Fibroblast of the aortic adventitia (primary cell): ENCODE results near the gene VAMP8. TPM values are rescaled to one million over a fixed set of nuclear protein-coding genes. Genes with fewer than 3 reads are reported as not detected.

Source experiments
- DNase-seq: peaks from one replicate; pipeline ENCODE4 v3.0.0-alpha.2; 2010; ENCODE audit warnings: low read depth
- H3K4me3 ChIP-seq: 2 replicates; pipeline ENCODE4 v1.5.1; 2011; ENCODE audit warnings: low read depth, mild to moderate bottlenecking, control low read depth, low read length, moderate library complexity
- total RNA-seq: library from RNA; depleted of rRNA; stranded (reverse); fragments of >200 nt; gene quantifications from 2 replicates; pipeline ENCODE4 v1.2.3, GENCODE V29; 2012; ENCODE audit warnings: low replicate concordance
- TF ChIP-seq, protein P1 (sequence below): IDR thresholded peaks from 2 replicates; pipeline ENCODE4 v1.5.1; 2011; ENCODE audit warnings: mild to moderate bottlenecking, low read length, control low read depth, inconsistent platforms; ENCODE audit not compliant: insufficient read depth

VAMP8 gene
- total RNA-seq, 1 donor: 0.54 TPM

DNA sequence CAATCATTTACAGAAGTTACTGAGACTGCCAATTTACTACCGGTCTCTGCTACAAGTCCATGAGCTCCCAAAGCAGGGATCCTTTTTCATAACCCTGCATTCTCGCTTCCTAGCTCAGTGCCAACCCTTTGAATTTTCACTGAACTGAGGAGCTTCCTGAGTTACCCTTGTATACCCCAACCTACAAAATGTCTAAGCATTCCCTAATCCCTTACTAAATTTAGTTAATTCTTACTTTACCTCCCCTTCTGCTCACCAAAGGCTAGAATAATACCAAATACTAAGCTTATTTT lies 28.8 kb upstream of the VAMP8 start:
- no peak overlapping the region for H3K4me3 ChIP-seq
- no peak for DNase-seq
- TF ChIP-seq, protein P1, sequence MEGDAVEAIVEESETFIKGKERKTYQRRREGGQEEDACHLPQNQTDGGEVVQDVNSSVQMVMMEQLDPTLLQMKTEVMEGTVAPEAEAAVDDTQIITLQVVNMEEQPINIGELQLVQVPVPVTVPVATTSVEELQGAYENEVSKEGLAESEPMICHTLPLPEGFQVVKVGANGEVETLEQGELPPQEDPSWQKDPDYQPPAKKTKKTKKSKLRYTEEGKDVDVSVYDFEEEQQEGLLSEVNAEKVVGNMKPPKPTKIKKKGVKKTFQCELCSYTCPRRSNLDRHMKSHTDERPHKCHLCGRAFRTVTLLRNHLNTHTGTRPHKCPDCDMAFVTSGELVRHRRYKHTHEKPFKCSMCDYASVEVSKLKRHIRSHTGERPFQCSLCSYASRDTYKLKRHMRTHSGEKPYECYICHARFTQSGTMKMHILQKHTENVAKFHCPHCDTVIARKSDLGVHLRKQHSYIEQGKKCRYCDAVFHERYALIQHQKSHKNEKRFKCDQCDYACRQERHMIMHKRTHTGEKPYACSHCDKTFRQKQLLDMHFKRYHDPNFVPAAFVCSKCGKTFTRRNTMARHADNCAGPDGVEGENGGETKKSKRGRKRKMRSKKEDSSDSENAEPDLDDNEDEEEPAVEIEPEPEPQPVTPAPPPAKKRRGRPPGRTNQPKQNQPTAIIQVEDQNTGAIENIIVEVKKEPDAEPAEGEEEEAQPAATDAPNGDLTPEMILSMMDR: no peak

DNA sequence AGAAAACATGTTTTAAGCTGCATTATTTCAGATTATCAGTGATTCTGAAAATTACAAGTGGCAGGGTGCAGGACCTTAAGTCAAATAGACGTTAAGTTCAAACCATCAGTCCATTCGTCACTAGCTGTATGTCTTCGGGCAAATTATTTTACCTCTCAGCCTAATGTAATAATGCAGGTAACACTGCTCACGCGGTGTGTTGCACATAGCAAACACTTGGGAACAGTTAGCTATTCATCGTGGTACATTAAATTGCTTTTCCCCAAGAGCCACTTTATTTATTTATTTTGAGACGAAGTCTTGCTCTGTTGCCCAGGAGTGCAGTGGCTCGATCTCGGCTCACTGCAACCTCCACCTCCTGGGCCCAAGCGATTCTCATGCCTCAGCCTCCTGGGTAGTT lies 28.3 kb upstream of the VAMP8 start:
- no peak overlapping the region for H3K4me3 ChIP-seq
- TF ChIP-seq, protein P1: no peak
- DNase-seq: no peak

DNA sequence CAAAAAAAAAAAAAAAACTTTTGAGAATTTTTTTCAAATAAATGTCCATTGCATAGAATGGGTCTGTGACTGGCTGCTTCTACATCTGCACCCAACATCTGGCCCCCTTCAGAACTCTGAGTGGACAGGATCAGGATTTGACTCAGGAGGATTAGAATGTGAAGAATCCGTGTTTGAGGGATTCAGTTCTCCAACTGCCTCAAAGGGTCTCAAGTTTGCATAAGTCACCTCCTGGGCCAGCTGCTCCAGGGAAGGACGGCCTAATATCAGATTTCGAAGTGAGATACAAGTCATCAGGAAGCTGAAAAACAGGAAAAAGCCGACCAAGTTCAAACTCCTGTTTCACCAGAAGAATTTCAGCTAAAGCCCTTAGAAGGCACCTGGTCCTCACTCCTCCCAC lies 27.6 kb upstream of the VAMP8 start:
- DNase-seq: peak; percentile 95
- TF ChIP-seq, protein P1: no peak
- no peak overlapping the region for H3K4me3 ChIP-seq

DNA sequence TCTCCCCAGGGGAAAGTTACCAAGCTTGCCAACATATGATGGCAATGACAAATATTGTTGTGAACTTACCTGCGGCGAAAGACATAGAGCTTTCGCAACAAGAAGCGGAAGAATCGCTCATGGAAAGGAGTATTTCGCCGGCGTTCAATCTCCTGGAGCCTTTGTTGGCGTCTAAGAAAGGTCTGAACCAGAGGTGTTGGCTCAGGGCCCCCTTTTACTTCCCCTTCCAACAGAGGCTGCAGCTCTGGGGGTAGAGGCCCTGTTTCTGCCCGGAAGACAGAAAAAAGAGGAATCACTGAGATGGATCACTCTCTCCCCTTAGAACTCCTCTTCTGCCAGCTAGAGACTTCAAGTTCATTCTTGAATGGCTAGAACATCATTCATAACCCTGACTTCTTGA lies 26.9 kb upstream of the VAMP8 start:
- TF ChIP-seq, protein P1: no peak
- no peak for DNase-seq
- H3K4me3 ChIP-seq: no peak overlapping the region

DNA sequence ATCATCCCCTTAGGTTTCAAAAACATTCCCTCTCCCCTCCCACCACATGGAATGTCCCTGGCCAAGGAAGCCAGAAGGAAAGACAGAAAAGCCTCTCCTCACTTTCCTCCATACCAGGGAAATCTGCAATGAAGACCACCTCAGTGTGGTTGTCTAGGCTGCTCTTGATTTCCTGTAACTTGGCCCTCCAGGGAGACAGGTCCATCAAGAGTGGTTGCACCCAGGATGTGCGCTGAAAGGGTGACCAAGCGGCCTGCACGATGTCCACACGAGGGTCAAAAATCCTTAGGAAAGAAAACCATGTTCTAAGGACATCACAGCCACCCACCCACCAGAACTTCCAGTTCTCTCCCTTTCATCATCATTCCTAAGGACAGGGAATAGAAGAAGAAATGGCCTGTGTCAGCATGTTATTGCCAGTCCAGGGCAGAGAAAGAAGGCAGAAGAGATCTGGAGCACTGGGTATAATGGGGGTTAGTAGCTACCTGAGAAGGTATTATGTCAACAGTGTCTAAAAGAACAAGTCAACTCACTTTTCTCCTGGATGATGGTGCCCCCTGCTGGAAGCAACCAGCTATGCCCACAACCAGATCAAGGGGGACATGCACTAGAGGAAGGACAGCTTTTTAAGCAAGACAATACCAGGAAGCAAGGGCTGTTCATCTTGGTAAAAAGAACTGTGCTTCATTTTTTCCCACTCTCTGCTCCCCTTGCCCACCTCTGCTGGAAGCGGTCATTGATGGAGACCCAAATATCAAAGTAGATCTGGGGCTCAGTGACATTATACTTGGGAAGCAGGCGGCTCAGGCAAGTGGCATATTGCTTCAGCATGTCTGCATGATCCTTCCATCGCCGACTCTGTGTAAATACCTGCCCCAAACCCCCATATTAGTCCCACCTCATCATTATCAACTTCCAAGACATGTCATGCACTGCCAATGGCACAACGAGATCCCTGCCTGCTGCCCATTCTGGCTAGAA lies 25.4 kb upstream of the VAMP8 start:
- DNase-seq: peak; percentile 83
- no peak overlapping the region for H3K4me3 ChIP-seq
- TF ChIP-seq, protein P1: peak; percentile 90

DNA sequence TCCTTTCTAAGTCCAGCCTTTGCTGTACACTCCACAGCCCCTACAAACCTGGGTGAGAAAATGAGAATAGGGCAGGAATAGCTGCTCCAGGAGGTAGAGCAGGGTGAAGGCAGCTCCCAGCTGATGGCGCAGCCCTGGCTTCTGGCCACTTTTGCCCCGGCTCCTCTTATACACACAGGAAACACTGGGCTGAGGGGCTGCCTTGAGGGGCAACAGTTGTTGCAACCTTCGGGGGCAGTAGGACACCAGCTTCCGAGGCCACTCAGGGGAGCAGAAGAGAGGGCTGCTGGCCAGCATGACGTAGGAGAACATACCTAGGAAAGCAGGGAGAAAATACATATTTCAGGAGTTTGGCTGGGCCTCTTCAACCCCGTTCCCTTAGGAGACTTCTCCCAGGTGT lies 24.2 kb upstream of the VAMP8 start:
- DNase-seq: no peak
- no peak overlapping the region for H3K4me3 ChIP-seq
- TF ChIP-seq, protein P1: no peak
